MG63 (cell line): ENCODE measurements around the gene CDH2. TPM values are rescaled to one million over a fixed set of nuclear protein-coding genes. Genes with fewer than 3 reads are reported as not detected.

Experiments used
- DNase-seq: peaks from one replicate; pipeline ENCODE4 v3.0.0-alpha.2; 2020
- H3K27me3 ChIP-seq: fragments of 250-450 bp; sonication (Bioruptor Pico); 2 replicates; pipeline ENCODE4 v1.5.1; 2020; ENCODE audit warnings: mild to moderate bottlenecking, moderate library complexity
- H3K36me3 ChIP-seq: fragments of 250-450 bp; sonication (Bioruptor Pico); 2 replicates; pipeline ENCODE4 v1.5.1; 2020; ENCODE audit warnings: mild to moderate bottlenecking, moderate library complexity
- H3K4me3 ChIP-seq: fragments of 250-450 bp; sonication (Bioruptor Pico); 2 replicates; pipeline ENCODE4 v1.5.1; 2020; ENCODE audit warnings: mild to moderate bottlenecking, moderate library complexity
- H3K9me3 ChIP-seq: fragments of 250-450 bp; sonication (Bioruptor Pico); 2 replicates; pipeline ENCODE4 v1.5.1; 2020; ENCODE audit warnings: mild to moderate bottlenecking, moderate library complexity
- total RNA-seq: library from RNA; depleted of rRNA; stranded (reverse); fragments of >200 nt; shearing (Covaris generic); gene quantifications from 2 replicates; pipeline ENCODE4 v1.2.3, GENCODE V29; 2014; ENCODE audit warnings: low replicate concordance

Gene CDH2
- total RNA-seq, 1 experiment from 2014 or later: 19.8 TPM

DNA sequence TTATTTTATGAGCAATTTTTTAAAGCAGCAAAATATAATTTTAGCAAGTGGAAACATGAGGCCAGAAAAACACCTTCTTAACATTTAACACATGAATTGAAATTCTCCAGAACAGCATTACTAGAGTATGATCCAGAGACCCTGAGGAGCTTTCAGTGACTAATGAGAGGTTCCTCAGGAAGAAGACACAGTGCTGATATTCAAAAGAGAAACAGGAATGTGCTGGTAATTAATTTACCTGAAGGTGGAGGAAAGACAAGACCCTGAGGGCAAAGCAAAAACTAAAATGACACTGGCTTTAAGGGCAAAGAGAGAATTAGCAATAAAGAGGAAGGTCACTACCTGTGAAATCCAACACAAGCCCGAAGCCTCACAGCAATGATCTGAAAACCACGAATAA lies 97.0 kb downstream of the CDH2 start:
- H3K4me3 ChIP-seq: no peak overlapping the region
- no peaks in the 10 kb centered on the region for H3K36me3 ChIP-seq
- H3K9me3 ChIP-seq: no peaks in the 10 kb centered on the region
- no peak for DNase-seq
- no peaks in the 10 kb centered on the region for H3K27me3 ChIP-seq

DNA sequence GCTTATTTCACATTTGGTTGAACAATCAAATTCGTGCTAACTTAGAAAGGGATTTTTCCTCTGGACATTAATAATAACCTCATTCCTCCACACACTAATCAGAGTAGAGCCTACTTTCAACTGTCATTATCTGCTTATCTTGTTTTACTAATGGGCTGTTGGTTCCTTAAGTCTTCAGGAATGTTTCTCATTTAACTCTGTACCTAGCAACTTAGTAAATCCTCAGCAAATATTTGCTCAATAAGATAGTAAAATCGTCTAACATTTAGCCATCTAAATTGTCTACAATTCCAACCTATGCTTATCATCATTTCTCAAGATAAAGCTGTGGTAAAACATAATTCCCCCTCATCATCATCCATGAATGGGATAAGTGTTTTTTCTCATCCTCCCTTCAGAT lies 98.1 kb downstream of the CDH2 start:
- no peaks in the 10 kb centered on the region for H3K9me3 ChIP-seq
- H3K36me3 ChIP-seq: no peaks in the 10 kb centered on the region
- no peak for DNase-seq
- no peak overlapping the region for H3K4me3 ChIP-seq
- no peaks in the 10 kb centered on the region for H3K27me3 ChIP-seq

- Histone ChIP-seq H3K4me3 (no peak overlapping the region), H3K9me3 (no peaks in the 10 kb centered on the region)
- no peak for DNase-seq
Observed at GRCh38 chr18:28078298-28078697, 98.6 kb downstream of the CDH2 start.

GRCh38 chr18:28075501-28075900 lies 101.4 kb downstream of the CDH2 start:
- no peak for DNase-seq
- no peaks in the 10 kb centered on the region for H3K27me3 ChIP-seq
- H3K9me3 ChIP-seq: no peaks in the 10 kb centered on the region
- no peaks in the 10 kb centered on the region for H3K36me3 ChIP-seq
- no peak overlapping the region for H3K4me3 ChIP-seq

More at GRCh38 chr18:28078298-28078697, 98.6 kb downstream of the CDH2 start:
- H3K36me3 ChIP-seq: no peaks in the 10 kb centered on the region
- no peaks in the 10 kb centered on the region for H3K27me3 ChIP-seq

- no peak for DNase-seq
- H3K9me3 ChIP-seq: no peaks in the 10 kb centered on the region
- H3K36me3 ChIP-seq: no peaks in the 10 kb centered on the region
- no peaks in the 10 kb centered on the region for H3K27me3 ChIP-seq
- H3K4me3 ChIP-seq: no peak overlapping the region
Observed at GRCh38 chr18:28074076-28074475, 102.9 kb downstream of the CDH2 start.

DNA sequence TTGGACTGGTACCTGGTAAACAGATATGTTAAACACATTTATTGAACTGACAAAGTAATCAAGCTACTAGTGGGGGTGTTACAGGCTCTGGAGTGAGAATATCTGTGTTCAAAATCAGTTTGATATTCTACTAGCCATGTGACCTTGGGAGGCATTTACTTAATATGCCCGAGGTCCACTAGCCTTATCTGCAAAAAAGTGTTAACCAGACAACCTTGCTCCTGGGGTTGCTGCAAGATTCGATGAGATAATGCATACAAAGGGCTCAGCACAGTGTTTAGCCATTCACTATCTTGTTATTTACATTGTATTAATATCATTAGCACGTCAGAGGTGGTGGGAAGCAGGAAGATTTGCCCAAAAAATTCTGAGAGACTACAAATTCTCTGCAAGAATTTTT lies 103.3 kb downstream of the CDH2 start:
- H3K4me3 ChIP-seq: no peak overlapping the region
- H3K9me3 ChIP-seq: no peaks in the 10 kb centered on the region
- DNase-seq: no peak
- no peaks in the 10 kb centered on the region for H3K36me3 ChIP-seq
- H3K27me3 ChIP-seq: no peaks in the 10 kb centered on the region

DNA sequence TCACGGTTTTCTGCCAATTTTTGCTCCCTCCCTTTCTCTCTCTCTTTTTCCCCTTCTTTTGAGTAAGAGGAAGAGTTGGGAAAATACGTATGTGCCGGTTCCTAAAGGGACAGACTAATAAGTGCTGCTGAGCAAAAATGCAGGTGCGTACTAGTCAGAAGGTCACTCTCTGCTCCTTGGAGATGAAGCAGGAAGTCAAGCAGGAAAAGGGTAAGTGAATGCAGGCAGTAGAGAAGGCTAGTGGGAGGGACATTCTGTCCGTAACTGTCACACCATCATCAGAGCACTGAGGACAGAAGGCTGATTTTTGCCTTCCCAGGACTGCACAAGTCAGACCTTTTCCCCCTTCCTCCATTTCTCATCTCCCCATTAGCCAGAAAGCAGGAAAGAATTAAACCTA lies 105.7 kb downstream of the CDH2 start:
- no peaks in the 10 kb centered on the region for H3K9me3 ChIP-seq
- no peak for DNase-seq
- H3K4me3 ChIP-seq: no peak overlapping the region
- H3K36me3 ChIP-seq: no peaks in the 10 kb centered on the region
- no peaks in the 10 kb centered on the region for H3K27me3 ChIP-seq

DNA sequence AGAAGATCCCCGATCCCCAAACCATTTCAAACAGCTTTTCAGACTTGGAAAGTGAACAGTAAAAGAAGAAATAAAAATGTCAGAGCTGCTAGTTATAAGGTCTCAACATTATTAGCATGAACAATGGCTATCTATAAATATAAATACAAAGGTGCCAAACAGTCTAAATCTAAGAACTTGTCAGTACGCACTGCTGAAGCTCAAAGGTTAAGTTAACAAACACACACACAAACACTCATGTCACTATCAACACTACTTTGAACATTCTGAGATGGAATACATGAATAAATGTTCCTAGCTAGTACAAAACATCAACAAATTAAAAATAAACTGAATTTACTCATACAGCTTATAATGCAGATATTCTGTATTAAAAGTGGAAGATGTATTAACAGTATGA lies 108.7 kb downstream of the CDH2 start:
- DNase-seq: no peak
- Histone ChIP-seq H3K27me3 (no peaks in the 10 kb centered on the region), H3K4me3 (no peak overlapping the region), H3K36me3 (no peaks in the 10 kb centered on the region), H3K9me3 (no peaks in the 10 kb centered on the region)

- H3K4me3 ChIP-seq: no peak overlapping the region
- DNase-seq: no peak
- H3K36me3 ChIP-seq: no peaks in the 10 kb centered on the region
- no peaks in the 10 kb centered on the region for H3K9me3 ChIP-seq
- H3K27me3 ChIP-seq: no peaks in the 10 kb centered on the region
Observed at GRCh38 chr18:28067346-28067745, 109.6 kb downstream of the CDH2 start.

- Histone ChIP-seq H3K27me3 (no peaks in the 10 kb centered on the region), H3K4me3 (no peak overlapping the region), H3K36me3 (no peaks in the 10 kb centered on the region), H3K9me3 (no peaks in the 10 kb centered on the region)
- no peak for DNase-seq
Observed at GRCh38 chr18:28065793-28066186, 111.1 kb downstream of the CDH2 start.

GRCh38 chr18:28065031-28065792 lies 111.7 kb downstream of the CDH2 start:
- H3K4me3 ChIP-seq: no peak overlapping the region
- DNase-seq: no peak
- no peaks in the 10 kb centered on the region for H3K36me3 ChIP-seq
- no peaks in the 10 kb centered on the region for H3K9me3 ChIP-seq
- H3K27me3 ChIP-seq: no peaks in the 10 kb centered on the region

- H3K27me3 ChIP-seq: no peaks in the 10 kb centered on the region
- no peak for DNase-seq
- no peaks in the 10 kb centered on the region for H3K36me3 ChIP-seq
- no peak overlapping the region for H3K4me3 ChIP-seq
- H3K9me3 ChIP-seq: no peaks in the 10 kb centered on the region
Observed at GRCh38 chr18:28063926-28064325, 113.0 kb downstream of the CDH2 start.

GRCh38 chr18:28063271-28063761 lies 113.6 kb downstream of the CDH2 start:
- no peaks in the 10 kb centered on the region for H3K9me3 ChIP-seq
- H3K27me3 ChIP-seq: no peaks in the 10 kb centered on the region
- DNase-seq: no peak
- no peak overlapping the region for H3K4me3 ChIP-seq
- no peaks in the 10 kb centered on the region for H3K36me3 ChIP-seq

GRCh38 chr18:28062443-28062842 lies 114.5 kb downstream of the CDH2 start:
- Histone ChIP-seq H3K36me3 (no peaks in the 10 kb centered on the region), H3K27me3 (no peaks in the 10 kb centered on the region), H3K9me3 (no peaks in the 10 kb centered on the region), H3K4me3 (no peak overlapping the region)
- DNase-seq: no peak

GRCh38 chr18:28059861-28060260 lies 117.1 kb downstream of the CDH2 start:
- no peak overlapping the region for H3K4me3 ChIP-seq
- DNase-seq: no peak
- no peaks in the 10 kb centered on the region for H3K27me3 ChIP-seq
- no peaks in the 10 kb centered on the region for H3K36me3 ChIP-seq
- H3K9me3 ChIP-seq: no peaks in the 10 kb centered on the region

GRCh38 chr18:28050545-28050944 lies 126.4 kb downstream of the CDH2 start:
- Histone ChIP-seq H3K27me3 (no peaks in the 10 kb centered on the region), H3K36me3 (no peaks in the 10 kb centered on the region), H3K9me3 (no peaks in the 10 kb centered on the region), H3K4me3 (no peak overlapping the region)
- no peak for DNase-seq

DNA sequence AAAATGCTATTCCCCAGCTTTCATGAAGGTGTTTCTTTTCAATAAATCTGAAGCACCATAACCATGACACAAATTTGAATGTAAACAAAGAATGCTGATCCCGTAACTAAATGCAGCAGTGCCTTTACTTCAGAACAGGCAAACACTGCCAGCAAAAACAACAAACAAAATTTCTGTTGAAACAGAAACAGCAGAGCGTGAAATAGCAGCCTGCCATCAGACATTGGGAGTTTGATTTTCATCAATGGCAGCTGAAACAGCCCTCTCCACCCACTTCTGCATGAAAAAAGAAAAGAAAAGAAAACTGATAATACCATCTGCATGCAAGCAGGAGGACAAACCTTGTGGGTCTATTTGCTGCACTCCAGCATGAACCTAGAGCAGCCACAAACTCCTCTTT lies 128.3 kb downstream of the CDH2 start:
- DNase-seq: no peak
- Histone ChIP-seq H3K4me3 (no peak overlapping the region), H3K9me3 (no peaks in the 10 kb centered on the region), H3K27me3 (no peaks in the 10 kb centered on the region), H3K36me3 (no peaks in the 10 kb centered on the region)

- no peak for DNase-seq
- H3K9me3 ChIP-seq: no peaks in the 10 kb centered on the region
- no peaks in the 10 kb centered on the region for H3K36me3 ChIP-seq
- H3K27me3 ChIP-seq: no peaks in the 10 kb centered on the region
- H3K4me3 ChIP-seq: no peak overlapping the region
Observed at GRCh38 chr18:28045880-28046279, 131.1 kb downstream of the CDH2 start.
